Measurements from ENCODE around the gene AKT1S1.

The AKT1S1 gene

DNA sequence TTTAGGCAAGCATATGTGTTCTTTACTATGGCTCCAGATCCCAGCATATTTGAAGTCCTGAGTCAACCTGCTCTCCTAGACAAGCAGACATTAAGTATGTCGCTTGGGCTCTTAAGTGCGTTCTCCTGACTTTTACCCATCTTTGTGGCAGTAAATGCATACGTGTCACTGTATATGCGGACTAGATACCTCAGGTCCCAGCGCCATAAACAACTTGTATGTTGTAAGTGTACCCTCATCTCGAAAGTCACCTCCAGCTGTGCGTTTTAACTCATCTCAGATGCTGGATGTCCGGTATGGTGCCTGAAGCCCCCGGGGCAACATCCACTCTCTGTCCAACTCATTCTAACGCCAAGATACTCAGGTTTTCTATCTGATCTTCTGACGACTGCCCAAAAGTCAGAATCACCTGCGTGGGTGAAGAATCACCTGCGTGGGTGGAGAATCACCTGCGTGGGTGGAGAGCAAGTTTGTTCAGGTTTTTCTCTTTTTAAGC, 24.5 kb downstream of the AKT1S1 start:
- no peak for DNase-seq

DNA sequence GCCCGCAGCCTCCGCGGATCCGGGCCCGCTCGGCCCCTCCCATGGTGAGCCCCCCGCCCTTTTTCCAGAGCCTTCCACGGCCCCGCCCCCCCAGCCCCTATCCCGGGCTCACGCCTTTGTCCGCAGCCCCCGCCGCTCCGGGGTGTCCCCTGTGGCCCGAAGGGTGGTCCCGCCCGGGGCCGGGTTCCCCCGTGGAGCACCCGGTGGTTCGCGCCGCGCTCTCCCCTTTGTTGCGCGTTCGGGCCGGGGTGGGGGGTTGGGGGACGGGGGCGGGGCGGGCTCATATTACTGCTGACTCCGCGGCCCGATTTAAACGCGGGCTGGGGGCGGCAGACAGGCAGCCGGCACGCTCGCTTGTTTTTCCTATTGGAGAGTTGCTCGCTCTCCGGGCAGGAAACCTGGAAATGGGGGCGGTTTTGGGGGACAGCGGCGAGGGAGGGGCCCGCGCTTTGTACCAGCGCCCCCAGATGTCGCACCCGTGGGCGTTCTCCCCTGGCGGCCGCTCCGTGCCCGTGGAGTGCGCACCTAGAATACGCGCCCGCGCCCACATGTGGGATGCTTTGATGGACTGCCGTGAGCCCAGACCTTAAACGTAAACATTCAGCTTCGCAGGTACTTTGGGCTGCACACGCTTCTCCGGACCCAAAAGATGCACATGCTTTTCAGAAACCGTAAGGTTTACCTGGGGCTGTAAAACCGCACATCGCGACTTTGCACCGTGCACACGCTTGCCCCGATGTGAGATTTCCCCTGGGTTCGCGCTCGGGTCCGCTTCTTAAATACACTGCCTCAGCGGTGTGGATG, 25.5 kb downstream of the AKT1S1 start:
- peak; percentile 45 for DNase-seq

DNA sequence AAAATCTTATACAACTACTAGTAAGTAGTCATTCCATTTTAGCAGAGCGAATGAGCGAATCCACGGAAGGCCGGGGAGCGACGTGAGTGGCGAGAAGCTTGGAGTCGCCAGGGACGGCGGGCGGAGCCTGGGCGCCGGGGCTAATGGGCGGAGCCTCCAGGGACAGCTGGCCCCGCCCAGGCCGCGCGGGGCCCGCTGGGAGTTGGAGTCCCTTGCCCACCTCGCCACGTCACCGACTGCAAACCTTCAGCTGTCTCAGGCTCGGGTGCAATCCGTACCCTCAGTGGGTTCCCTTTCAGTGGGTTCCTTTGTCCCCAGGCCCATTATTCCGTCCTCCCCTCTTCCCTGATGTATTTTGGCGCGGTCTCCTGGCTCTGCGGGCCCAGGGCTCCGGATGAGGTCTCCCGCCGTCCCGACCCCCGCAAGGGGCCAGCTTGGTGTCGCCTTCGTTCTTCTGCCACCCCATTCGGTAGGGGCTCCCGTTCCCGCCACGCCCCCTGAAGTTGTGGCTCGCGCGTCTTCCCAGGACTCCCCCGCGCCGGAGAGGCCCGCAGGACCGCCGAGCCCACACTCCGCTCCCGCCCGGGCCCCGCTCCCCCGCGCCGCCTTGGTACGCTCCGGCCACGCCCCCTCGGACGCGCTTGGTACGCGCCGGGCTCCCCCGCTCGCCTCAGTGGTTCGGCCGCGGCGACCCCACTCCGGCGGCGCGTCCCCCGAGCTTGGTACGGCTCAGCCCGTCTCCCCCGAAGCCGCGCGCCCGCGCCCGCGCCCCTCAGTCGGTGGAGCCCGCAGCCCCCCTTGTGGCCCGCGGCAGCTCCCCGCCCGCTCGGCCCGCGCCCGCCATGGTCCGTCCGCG, 26.4 kb downstream of the AKT1S1 start, which contains the start of gene PTOV1:
Gene PTOV1 (plus strand): TSS at position 673 of the 856 bp plus-strand sequence.
- DNase-seq, result peak; percentile 91

DNA sequence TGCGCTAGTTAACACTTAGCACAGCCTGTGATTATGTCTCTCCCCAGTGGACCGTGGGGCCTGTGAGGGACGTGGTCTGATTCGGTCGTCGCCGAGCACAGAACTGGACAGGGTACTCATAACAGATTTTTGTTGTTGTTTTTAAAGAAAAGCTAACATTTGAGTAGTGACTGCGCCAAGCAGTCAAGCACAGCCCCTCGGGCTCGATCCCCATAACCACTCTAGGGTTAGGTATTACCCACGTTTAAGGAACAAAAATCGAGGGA, 27.0 kb downstream of the AKT1S1 start:
- DNase-seq, result no peak

DNA sequence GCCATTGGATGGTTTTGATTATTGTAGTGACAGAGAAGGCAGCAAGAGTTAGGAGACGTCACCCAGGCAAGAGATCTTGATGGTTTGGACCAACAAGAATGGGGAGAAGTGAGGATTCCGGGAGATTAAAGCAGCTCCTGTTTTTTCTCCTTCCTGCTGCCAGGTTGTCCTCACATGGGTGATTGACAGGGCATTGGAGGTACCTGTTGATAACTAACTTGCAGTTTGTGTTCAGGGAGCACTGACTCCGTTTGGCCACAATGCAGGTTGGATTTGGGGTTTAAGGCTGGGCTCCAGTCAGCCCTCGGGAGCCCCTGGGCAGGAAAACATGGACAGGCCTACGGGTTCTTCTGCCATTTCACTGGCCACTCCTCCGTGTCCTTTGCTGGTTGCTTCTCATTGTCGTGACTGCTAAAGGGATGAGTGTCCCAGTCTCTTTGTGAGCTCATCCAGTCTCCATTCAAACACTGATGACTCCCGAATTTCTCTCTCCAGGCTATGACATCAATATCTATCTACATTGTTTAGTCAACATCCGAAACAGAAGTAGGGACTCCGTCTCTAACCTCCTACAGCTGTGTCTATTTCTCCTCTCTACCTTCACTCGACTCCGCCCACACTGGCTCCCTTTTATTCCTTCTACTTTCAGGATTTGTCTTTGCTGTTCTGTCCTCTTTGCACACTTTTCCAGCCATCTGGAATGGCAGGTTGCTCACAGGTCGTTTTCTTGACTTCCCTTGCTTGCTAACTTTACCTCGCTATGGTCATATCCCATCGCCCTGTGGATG, 27.5 kb downstream of the AKT1S1 start:
- DNase-seq, result no peak

DNA sequence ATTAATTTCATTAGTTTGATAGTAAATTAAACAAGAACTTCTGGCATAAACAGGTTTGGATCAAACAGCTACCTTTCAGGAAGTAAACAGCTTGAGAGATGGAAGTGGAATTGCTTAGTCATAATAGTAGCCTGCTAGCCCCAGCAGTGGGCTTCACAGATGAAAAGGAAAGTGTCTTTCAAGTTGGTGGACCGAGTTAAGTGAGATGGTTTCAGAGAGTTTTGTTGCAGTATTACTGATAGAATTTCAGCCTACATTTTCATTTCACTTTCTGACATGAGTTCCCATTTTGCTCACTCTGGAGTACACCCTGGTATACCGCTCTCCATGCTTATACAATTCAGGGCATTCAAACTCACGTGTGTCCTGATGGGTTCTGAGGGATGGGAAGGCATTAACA, 28.2 kb downstream of the AKT1S1 start:
- no peak for DNase-seq

DNA sequence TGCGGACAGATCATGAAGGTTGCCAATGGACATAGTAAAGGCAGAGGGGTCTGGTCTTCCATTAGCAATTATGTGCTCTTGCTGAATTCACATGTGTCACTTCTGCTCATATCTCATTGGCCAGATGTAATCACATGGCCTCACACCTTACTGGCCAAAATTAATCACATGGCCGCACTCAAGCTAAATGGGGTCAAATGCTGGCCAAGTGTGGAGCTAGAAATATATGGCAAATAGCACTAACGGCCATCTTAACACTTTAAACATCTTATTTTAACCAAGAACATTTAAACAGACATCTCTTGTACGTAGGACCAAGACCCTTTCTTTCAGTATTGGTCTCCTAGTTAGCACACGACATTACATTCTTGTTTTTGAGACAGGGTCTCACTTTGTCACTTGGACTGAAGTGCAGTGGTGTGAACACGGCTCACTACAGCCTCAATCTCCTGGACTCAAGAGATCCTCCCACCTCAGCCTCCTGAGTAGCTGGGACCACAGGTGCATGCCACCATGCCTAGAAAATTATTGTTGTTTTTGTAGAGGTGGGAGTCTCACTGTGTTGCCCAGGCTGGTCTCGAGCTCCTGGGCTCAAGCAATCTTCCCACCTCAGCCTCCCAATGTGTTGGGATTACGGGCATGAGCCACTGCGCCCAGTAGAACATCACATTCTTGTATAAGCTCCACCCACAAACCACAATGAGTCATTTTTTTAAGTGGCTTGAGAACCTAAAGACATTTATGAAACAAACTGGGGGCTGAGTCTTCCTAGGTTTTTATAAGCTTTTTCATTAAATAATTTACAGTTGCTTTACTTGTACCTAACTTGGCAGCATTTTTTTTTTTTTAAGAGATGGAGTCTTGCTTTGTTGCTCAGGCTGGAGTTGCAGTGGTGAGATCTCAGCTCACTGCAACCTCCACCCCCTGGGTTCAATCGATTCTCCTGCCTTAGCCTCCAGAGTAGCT, 29.1 kb downstream of the AKT1S1 start:
- peak; percentile 56 for DNase-seq

DNA sequence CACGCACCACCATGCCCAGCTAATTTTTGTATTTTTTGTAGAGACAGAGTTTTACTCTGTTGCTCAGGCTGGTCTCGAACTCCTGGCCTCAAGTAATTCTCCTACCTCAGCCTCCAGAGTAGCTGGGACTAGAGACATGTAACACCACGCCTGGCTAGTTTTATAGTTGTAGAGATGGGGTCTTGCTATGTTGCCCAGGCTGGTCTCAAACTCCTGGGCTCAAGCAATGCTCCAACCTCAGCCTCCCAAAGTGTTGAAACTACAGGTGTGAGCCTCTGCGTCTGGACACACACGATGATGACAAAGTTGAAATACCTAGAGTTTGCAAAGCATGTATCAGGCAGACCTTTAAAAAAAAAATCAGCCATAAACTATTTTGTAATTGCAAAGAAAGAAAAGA, 30.7 kb downstream of the AKT1S1 start:
- DNase-seq, result no peak

DNA sequence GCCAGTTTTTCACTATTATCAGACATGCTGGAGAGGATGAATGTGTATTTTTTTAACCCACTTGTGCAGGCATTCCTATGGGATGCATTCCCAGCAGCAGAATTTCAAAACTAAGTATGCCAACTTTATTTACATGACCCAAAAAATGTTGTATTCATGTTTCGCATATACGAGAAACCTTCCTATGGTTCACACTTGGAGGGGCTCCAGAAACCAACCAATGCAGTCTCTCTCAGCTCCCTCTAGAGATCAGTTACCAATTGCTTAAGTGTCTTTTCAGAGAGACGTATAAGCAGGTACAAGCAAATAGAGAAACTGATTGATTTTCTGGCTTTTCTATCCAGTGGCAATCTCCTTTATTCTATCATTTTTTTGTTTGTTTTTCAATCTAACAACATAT, 31.7 kb downstream of the AKT1S1 start:
- no peak for DNase-seq

DNA sequence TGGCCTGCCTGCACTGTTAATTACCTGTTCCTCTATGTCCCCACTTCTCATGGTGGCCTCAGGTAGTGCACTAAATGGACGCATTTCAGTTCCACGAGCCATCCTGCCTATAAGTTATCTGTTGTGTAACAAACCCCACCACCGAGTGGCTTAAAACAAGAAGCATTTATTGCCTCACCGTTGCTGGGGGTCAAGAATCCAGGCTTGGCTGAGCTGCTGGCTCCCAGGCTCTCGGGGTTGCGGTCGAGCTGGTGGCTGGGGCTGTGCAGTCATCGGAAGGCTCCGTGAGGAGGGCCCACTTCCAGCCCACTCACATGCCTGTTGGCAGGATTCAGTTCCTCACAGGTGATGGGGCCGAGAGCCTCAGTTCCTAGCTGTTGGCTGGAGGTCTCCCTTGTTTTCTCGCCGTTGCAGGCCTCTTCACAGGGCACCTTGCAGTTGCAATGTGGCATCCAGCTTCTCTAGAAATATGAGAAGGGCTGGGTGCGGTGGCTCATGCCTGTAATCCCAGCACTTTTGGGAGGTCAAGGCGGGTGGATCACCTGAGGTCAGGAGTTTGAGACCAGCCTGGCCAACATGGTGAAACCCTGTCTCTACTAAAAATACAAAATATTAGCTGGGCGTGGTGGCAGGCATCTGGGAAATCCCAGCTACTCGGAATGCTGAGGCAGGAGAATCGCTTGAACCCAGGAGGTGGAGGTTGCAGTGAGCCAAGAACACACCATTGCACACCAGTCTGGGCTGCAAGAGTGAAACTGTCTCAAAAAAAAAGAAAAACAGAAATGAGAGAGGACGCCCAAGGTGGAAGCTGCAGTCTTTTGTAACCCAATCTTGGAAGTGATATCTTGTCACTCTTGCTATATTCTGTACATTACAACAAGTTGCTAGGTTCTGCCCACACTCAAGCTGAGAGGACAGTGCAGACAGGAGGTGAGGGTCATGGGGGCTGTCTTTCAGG, 32.7 kb downstream of the AKT1S1 start:
- DNase-seq, result no peak

DNA sequence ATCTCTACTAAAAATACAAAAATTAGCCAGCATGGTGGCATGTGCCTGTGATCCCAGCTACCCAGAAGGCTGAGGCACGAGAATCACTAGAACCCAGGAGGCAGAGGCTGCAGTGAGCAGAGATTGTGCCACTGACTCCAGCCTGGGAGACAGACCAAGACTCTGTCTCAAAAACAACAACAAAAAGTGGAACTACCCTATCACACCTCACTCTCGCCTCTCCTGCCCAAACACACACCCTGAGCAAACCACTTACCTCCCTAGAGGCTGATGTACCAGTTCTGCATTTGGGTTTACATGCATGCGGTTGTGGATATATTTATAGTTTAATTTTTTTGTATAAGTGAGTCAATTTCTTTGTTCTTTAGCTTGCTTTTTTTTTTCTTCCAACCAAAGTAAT, 33.9 kb downstream of the AKT1S1 start:
- no peak for DNase-seq

DNA sequence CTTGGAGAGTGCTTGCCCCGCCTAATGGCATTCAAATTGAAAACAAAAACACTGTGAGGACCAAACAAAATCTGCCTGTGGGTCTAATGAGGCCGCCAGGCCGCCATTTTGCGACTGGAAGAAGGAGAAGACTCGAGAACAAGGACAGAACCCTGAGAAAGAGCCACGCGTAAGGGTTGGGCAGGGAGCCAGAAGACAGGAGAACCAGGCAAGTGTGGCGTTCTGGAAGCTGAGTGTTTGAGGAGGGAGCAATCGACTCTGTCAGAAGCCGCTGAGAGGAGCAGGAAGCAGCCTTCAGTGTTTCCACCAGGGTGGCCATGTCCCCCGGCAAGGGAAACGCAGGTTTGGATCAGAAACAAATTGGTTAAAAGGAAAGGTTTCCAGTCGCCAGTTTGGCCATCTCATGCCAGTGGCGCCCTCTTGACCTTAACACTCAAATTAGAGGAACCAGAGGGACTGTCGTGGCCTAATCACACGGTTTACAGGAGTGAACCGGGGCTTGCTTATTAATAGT, 36.4 kb downstream of the AKT1S1 start:
- DNase-seq, result no peak

DNA sequence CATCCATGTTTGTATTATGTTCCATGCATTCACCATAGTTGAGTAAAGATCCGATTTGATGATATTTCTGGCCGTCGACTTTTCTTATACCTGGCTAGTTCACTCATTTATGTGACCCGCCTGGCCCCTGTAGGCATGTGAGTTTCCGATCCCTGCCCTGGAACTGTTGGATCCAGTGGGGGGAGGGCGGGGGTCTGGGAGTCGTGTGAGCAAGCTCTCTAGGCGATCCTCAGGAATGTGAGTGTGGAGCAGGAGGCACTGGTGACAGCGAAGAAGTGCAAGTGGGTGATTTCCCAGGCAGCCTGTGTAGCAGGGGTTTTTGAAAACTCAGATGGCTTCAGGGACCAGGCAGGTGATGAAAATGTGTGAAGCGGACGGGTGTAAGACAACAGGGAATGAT, 36.8 kb downstream of the AKT1S1 start:
- DNase-seq, result no peak

DNA sequence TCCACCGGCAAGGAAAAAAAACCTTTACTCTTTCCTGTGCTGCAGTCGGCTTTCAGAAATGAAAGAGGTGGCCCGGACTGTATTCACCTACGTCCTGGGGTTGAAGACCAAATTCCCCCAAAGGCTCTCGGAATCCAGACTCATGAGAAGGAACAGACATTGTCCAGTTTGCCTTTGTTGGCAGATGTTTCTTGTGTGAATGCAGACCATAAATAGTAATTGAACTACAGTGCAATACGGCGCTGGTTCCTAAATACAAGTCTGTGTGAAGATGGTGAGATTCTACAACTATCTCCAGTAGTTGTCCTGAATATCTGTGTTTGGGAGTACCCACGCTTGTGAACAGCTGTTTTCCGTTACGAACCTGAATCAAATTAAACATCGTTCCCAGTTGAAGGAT, 37.4 kb downstream of the AKT1S1 start:
- DNase-seq, result no peak

DNA sequence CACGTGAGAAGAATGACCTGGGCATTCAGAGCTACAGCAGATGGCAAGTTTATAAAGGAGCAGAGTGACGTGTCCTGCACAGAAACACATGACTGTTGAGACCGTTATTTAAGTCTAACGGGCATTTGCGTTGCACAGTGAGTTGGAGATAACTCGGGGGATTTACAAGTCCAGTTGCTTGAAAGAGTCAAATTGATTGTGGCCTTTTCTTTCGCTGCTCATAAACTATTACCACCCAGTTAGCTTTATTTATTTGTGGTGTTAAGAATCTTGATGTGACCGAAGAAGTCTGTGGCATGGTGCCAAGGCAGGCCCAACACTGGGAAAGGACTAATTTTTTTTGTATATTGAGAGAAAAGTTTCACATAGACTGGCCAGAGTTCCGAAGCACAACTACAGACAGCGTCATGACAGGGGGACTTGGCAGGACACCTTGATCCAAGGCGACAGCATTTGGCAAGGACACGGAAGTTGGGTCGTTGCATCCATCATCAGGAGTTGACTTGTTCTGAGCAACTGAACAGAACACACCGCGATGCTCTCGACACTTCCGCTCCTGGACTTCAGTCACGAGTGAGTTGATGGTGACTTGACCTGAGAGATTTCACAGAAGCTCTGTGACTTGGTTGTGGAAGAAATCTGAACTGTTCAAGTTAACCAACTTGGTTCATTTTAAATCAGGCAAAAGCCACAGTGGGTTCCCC, 38.1 kb downstream of the AKT1S1 start:
- DNase-seq, result no peak

DNA sequence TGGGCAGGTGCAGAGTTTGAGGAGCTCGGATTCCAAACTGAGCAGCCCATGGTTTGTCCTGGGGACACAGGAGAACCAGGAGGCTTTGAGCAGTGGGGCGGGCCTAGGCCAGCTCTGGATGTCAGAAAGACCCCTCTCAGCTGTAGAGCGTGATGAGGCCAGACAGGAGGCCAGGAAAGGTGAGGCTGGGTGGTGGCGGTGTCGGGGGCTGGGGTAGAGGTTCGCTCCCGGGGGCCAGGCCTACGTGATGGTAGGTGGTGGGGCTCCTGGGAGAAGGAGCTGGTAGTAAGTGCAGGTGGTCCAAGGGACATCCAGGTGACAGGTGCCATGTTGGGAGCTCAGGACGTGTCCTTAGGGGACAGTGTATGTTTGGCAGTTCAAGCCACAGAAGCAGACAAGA, 39.7 kb downstream of the AKT1S1 start:
- no peak for DNase-seq

DNA sequence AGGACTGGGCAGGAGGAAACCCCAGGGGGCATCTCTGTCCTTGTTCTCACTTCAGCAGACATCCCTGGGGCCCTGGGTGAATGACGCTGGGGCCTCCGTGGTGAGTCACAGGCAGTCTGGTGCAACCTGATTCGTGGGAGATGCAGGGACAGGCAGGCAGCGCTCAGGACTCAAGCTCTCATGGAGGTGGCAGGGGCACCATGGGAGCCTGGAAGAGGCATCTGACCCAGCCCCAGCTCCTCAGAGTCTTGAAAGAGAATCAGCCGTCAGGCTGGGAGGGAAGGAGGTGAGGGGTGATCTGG, 40.2 kb downstream of the AKT1S1 start:
- no peak for DNase-seq

DNA sequence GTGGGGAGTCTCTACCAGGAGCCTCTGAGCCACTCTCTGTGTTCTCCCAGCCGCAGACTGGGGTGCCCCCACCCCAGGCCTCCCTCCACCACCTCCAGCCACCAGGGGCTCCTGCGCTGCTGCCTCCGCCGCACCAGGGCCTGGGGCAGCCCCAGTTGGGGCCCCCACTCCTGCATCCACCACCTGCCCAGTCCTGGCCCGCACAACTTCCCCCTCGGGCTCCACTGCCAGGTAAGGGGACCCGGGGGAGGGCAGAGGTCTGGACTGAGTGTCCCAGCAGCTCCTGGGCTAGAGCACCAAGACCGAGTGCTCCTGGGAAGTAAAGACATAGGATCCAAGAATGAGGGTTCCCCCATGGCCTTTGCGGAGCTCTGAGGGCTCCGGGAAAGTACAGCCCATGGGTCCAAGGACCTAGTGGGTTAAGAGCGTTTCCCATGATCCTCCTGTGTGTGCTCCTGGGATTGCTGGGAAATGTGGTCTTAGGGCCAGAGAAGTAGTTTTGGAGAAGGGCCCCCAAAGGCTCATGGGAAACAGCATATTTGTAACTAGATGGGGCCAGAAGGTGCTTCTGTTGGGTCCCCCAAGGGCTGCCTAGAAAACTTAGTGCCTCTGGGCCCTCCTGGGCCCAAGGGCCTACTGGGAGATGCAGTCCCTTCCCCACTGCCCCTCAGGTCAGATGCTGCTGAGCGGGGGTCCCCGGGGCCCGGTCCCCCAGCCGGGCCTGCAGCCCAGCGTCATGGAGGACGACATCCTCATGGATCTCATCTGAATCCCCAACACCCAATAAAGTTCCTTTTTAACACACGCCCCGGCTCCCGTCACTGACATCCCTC, 40.8 kb downstream of the AKT1S1 start:
- DNase-seq, result no peak

DNA sequence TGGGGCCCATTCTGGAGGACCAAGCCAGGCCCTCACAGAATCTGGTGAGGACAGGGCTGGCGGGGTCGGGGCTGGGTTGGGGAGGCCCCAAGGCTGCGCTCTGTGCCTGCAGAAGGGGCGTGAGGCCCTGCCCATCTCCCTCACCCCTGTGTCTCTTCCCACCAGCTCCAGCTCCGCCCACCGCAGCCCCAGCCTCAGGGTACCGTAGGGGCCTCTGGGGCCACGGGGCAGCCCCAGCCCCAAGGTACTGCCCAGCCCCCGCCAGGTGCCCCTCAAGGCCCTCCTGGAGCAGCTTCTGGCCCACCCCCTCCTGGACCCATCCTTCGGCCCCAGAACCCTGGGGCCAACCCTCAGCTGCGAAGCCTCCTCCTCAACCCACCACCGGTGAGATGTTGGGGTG, 41.6 kb downstream of the AKT1S1 start:
- no peak for DNase-seq

All from CD4-positive, alpha-beta T cell treated with Interleukin-10 for 1 hour (primary cell).